Osteoblast (primary cell): ENCODE results near the gene GPER1. TPM values are rescaled to one million over a fixed set of nuclear protein-coding genes. Genes with fewer than 3 reads are reported as not detected.

Experiments used
- DNase-seq: peaks from one replicate; pipeline ENCODE4 v3.0.0; 2011; ENCODE audit warnings: low spot score, mixed read lengths; ENCODE audit not compliant: insufficient read length; ENCODE audit errors: missing footprints
- H2AFZ ChIP-seq: 2 replicates; pipeline ENCODE4 v1.6.0; 2011; ENCODE audit warnings: mild to moderate bottlenecking, low read length
- H3K27ac ChIP-seq: 2 replicates; pipeline ENCODE4 v1.5.1; 2011; ENCODE audit warnings: mild to moderate bottlenecking, low read depth, low read length, moderate library complexity
- H3K27me3 ChIP-seq: 2 replicates; pipeline ENCODE4 v1.6.0; 2012; ENCODE audit warnings: mild to moderate bottlenecking, control low read depth, inconsistent platforms, low read length, moderate library complexity; ENCODE audit not compliant: insufficient read depth
- H3K36me3 ChIP-seq: 2 replicates; pipeline ENCODE4 v1.5.1; 2011; ENCODE audit warnings: mild to moderate bottlenecking, low read length, control low read depth, moderate library complexity; ENCODE audit not compliant: insufficient read depth
- H3K4me1 ChIP-seq: 2 replicates; pipeline ENCODE4 v1.5.1; 2011; ENCODE audit warnings: mild to moderate bottlenecking, low read length, control low read depth, moderate library complexity; ENCODE audit not compliant: insufficient read depth
- H3K4me2 ChIP-seq: 2 replicates; pipeline ENCODE4 v1.6.0; 2011; ENCODE audit warnings: mild to moderate bottlenecking, low read length; ENCODE audit not compliant: insufficient read depth
- H3K4me3 ChIP-seq: fragments of 200-600 bp; sonication (generic); 3 replicates; pipeline ENCODE4 v1.5.1; 2012; ENCODE audit warnings: mild to moderate bottlenecking, low read length, inconsistent platforms; ENCODE audit not compliant: insufficient read depth
- H3K79me2 ChIP-seq: 2 replicates; pipeline ENCODE4 v1.6.0; 2012; ENCODE audit warnings: mild to moderate bottlenecking, low read length, control low read depth, inconsistent platforms; ENCODE audit not compliant: insufficient read depth
- H3K9me3 ChIP-seq: 2 replicates; pipeline ENCODE4 v1.5.1; 2011; ENCODE audit warnings: low read depth, low read length, control low read depth
- H4K20me1 ChIP-seq: 2 replicates; pipeline ENCODE4 v1.6.0; 2012; ENCODE audit warnings: mild to moderate bottlenecking, low read length, control low read depth; ENCODE audit not compliant: insufficient read depth
- total RNA-seq: library from RNA; depleted of rRNA; stranded (reverse); fragments of >200 nt; gene quantifications from 2 replicates; pipeline ENCODE4 v1.2.3, GENCODE V29; 2012
- TF ChIP-seq, protein P1 (sequence below): IDR thresholded peaks from 2 replicates; pipeline ENCODE4 v1.5.1; 2011; ENCODE audit warnings: mild to moderate bottlenecking, low read depth, low read length, moderate library complexity; ENCODE audit errors: extremely low read depth

The GPER1 gene
- total RNA-seq, 1 donor, result 10.5 TPM

DNA sequence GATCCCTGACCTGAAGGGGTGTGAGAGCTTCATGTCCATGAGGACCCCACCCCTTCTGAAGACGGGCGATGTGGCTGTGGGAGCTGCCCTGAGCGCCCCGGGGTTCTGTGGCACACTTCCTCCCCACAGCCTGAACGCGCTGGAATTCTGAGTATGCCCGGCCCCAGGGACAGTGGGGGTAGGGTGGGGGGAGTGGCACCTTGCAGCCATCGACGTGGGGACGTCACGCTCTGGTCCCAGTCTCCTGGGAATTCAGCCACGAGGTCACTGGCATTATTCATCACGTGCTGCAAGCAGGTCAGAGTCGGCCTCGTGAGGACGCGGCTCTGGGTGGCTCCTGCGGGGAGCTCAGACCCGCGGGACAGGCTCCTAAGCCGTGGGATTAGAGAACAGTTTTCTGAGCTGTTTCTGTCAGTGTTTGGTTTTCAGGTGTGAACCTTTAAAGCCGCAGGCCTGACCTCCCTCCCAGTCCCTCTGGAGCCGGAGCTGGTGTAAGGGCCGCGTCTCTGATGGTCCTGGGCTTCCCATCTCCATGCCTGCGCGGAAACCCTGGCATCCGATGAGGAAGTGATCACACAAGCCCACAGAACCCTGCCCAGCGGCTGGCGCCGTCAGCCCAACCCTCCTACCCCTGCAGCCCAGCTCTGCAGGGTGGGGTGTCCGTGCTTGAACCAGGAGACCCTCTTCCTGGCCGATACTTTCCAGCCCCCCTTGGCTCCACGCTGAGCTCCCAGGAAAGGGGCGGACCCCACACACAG lies 27.4 kb upstream of the GPER1 start:
- Histone ChIP-seq H3K79me2 (no peaks in the 10 kb centered on the region), H3K4me2 (no peak overlapping the region), H3K27ac (no peak overlapping the region), H3K36me3 (no peaks in the 10 kb centered on the region), H3K4me3 (no peak overlapping the region), H3K9me3 (no peaks in the 10 kb centered on the region), H4K20me1 (peaks cover 37% of the 10 kb centered on the region), H3K4me1 (peaks cover 7% of the 10 kb centered on the region), H2AFZ (no peak overlapping the region), H3K27me3 (no peaks in the 10 kb centered on the region)
- TF ChIP-seq, protein P1, sequence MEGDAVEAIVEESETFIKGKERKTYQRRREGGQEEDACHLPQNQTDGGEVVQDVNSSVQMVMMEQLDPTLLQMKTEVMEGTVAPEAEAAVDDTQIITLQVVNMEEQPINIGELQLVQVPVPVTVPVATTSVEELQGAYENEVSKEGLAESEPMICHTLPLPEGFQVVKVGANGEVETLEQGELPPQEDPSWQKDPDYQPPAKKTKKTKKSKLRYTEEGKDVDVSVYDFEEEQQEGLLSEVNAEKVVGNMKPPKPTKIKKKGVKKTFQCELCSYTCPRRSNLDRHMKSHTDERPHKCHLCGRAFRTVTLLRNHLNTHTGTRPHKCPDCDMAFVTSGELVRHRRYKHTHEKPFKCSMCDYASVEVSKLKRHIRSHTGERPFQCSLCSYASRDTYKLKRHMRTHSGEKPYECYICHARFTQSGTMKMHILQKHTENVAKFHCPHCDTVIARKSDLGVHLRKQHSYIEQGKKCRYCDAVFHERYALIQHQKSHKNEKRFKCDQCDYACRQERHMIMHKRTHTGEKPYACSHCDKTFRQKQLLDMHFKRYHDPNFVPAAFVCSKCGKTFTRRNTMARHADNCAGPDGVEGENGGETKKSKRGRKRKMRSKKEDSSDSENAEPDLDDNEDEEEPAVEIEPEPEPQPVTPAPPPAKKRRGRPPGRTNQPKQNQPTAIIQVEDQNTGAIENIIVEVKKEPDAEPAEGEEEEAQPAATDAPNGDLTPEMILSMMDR, result no peak
- peak; percentile 89 for DNase-seq

DNA sequence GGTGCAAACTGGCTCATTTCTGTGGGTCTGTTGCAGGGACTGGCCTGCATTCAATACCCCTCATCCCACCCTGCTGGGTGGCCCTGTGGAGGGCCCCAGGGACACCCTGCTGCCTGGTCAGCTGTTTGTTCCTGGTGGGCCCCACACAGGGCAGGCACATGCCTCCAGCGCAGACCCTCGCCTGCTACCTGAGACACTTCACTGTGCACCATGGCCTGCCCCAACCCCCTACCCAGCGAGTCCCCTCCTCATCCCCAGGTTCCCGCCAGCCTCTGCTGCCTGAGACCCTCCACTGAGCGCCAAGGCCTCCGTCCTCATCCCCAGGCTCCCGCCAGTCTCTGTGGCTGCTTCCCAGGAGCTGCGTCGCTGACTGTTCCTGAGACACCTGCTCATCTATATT lies 26.7 kb upstream of the GPER1 start:
- no peak overlapping the region for H3K4me2 ChIP-seq
- peaks cover 40% of the 10 kb centered on the region for H4K20me1 ChIP-seq
- no peak overlapping the region for H3K27ac ChIP-seq

DNA sequence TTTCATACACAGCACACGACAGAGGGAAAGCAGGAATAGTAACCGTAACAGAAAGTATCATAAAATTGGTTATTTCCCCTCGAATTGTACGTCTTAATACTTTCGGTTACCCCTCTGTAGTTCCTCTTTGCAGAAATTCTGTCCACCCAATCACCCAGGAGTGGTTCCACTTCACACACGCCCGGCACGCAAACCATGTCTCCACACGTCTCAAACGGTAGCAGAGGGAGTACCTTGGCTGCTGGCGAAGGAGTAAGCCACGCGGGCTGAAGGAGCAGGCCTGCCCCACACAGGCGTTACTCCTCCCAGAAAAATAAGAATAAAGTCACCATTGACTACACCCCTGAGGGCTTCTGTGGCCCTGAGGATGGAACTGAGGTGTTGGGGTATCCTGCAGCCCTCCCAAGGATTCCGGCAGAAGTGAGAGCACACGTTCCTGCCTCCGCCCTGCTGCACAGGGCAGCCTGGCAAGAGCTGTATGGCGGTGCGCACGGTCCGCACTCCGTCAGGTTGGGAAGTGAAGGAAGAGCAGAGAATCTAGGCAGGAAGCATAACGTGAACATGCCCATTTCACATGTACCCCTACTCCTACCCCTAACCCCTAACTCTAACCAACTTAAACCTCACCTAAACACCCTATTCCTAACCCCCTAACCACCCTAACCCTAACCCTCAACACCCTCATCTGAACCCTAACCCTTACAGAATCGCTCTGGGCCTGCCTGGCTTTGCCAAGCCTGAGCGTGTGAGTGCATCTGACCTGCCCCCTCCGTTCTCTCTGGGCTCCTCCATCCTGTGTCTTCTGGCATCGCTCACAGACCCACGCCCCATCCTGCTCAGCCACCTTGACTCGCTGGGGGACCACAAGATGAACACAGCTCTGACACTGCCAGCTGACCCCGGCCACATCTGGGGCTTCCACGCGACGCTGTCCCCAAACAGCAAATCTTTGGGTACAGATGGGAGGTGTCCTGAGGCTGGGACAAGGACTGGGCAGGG lies 25.3 kb upstream of the GPER1 start:
- no peak overlapping the region for H3K4me3 ChIP-seq
- peaks cover 46% of the 10 kb centered on the region for H4K20me1 ChIP-seq
- H3K36me3 ChIP-seq, result no peaks in the 10 kb centered on the region
- TF ChIP-seq, protein P1, result no peak
- H2AFZ ChIP-seq, result no peak overlapping the region
- peaks cover 10% of the 10 kb centered on the region for H3K4me1 ChIP-seq
- no peak overlapping the region for H3K27ac ChIP-seq
- no peaks in the 10 kb centered on the region for H3K9me3 ChIP-seq
- DNase-seq, result no peak
- H3K27me3 ChIP-seq, result no peaks in the 10 kb centered on the region
- H3K79me2 ChIP-seq, result no peaks in the 10 kb centered on the region
- H3K4me2 ChIP-seq, result no peak overlapping the region

More for the DNA sequence above, 26.7 kb upstream of the GPER1 start:
- TF ChIP-seq, protein P1, result no peak
- no peaks in the 10 kb centered on the region for H3K79me2 ChIP-seq
- no peaks in the 10 kb centered on the region for H3K36me3 ChIP-seq
- H3K9me3 ChIP-seq, result no peaks in the 10 kb centered on the region
- H3K27me3 ChIP-seq, result no peaks in the 10 kb centered on the region
- H3K4me3 ChIP-seq, result no peak overlapping the region
- no peak overlapping the region for H2AFZ ChIP-seq
- no peak for DNase-seq
- H3K4me1 ChIP-seq, result peaks cover 10% of the 10 kb centered on the region

DNA sequence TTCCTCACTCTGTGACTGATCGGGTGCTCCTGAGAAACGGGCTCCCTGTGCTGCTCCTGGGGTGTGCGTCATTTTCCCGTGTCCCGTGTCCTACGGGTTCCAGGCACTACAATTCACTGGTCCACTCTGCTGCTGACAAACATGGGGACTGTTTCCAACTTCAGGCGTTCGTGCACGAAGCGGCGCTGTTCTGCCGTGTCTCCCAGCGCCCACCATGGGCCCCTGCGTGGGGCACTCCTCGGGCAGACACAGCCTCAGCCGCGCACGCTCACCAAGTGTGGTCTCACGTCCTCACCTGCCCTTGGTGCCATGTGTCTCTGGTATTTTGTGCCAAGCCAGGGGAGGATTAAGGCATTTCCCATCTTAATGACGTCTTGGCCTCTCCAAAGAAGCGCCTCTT lies 24.6 kb upstream of the GPER1 start:
- H4K20me1 ChIP-seq, result peaks cover 46% of the 10 kb centered on the region
- H3K4me3 ChIP-seq, result no peak overlapping the region
- no peaks in the 10 kb centered on the region for H3K9me3 ChIP-seq
- H3K4me1 ChIP-seq, result peaks cover 10% of the 10 kb centered on the region
- TF ChIP-seq, protein P1, result no peak
- H3K36me3 ChIP-seq, result no peaks in the 10 kb centered on the region
- H3K27me3 ChIP-seq, result no peaks in the 10 kb centered on the region
- H3K79me2 ChIP-seq, result no peaks in the 10 kb centered on the region
- H3K27ac ChIP-seq, result no peak overlapping the region
- H3K4me2 ChIP-seq, result no peak overlapping the region
- no peak overlapping the region for H2AFZ ChIP-seq
- no peak for DNase-seq
